Measurements from ENCODE around the gene TMOD4. TPM values are rescaled to one million over a fixed set of nuclear protein-coding genes. Genes with fewer than 3 reads are reported as not detected.
A peak's percentile ranks its signal among the peaks of the same experiment; 100 is the strongest.

Gene TMOD4
- total and polyA plus RNA-seq, 9 of the 15 experiments (the other 6 are each of a cell fraction or from before 2014, with no cell fraction given), result 0.18 to 1.8 (median 1.1) TPM; not detected in 1

GRCh38 chr1:151189637-151190445, 14.1 kb upstream of the TMOD4 start, which contains the start of gene VPS72 (continued):
- TF ChIP-seq, protein P1, sequence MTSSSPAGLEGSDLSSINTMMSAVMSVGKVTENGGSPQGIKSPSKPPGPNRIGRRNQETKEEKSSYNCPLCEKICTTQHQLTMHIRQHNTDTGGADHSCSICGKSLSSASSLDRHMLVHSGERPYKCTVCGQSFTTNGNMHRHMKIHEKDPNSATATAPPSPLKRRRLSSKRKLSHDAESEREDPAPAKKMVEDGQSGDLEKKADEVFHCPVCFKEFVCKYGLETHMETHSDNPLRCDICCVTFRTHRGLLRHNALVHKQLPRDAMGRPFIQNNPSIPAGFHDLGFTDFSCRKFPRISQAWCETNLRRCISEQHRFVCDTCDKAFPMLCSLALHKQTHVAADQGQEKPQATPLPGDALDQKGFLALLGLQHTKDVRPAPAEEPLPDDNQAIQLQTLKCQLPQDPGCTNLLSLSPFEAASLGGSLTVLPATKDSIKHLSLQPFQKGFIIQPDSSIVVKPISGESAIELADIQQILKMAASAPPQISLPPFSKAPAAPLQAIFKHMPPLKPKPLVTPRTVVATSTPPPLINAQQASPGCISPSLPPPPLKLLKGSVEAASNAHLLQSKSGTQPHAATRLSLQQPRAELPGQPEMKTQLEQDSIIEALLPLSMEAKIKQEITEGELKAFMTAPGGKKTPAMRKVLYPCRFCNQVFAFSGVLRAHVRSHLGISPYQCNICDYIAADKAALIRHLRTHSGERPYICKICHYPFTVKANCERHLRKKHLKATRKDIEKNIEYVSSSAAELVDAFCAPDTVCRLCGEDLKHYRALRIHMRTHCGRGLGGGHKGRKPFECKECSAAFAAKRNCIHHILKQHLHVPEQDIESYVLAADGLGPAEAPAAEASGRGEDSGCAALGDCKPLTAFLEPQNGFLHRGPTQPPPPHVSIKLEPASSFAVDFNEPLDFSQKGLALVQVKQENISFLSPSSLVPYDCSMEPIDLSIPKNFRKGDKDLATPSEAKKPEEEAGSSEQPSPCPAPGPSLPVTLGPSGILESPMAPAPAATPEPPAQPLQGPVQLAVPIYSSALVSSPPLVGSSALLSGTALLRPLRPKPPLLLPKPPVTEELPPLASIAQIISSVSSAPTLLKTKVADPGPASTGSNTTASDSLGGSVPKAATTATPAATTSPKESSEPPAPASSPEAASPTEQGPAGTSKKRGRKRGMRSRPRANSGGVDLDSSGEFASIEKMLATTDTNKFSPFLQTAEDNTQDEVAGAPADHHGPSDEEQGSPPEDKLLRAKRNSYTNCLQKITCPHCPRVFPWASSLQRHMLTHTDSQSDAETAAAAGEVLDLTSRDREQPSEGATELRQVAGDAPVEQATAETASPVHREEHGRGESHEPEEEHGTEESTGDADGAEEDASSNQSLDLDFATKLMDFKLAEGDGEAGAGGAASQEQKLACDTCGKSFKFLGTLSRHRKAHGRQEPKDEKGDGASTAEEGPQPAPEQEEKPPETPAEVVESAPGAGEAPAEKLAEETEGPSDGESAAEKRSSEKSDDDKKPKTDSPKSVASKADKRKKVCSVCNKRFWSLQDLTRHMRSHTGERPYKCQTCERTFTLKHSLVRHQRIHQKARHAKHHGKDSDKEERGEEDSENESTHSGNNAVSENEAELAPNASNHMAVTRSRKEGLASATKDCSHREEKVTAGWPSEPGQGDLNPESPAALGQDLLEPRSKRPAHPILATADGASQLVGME (CRISPR knock-in tag; IDR thresholded peaks at IDR 0.05), result peak; percentile 9; the same call in 1 of the 2 replicates
- TF ChIP-seq SUPT5H (IDR thresholded peaks at IDR 0.05) (peak; percentile 91), CBX1 (IDR thresholded peaks at IDR 0.05; ENCODE audit: low read depth) (no peak), TEAD4 (IDR thresholded peaks at IDR 0.05; ENCODE audit: low read length) (no peak), TEAD4 (CRISPR knock-in tag; IDR thresholded peaks at IDR 0.05; ENCODE audit: borderline replicate concordance) (no peak), IFI16 (CRISPR knock-in tag; IDR thresholded peaks at IDR 0.05) (no peak), ZFP30 (CRISPR knock-in tag; IDR thresholded peaks at IDR 0.05; ENCODE audit: borderline replicate concordance) (no peak), MTA2 (IDR thresholded peaks at IDR 0.05; ENCODE audit: low read depth) (no peak), ZNF140 (CRISPR knock-in tag; IDR thresholded peaks at IDR 0.05) (no peak), TCF3 (CRISPR knock-in tag; IDR thresholded peaks at IDR 0.05) (no peak), ZNF75A (CRISPR knock-in tag; IDR thresholded peaks at IDR 0.05) (no peak), ZBTB33 (CRISPR knock-in tag; IDR thresholded peaks at IDR 0.05) (peak; percentile 53; the same call in 1 of the 2 replicates), CBX2 (IDR thresholded peaks at IDR 0.05; ENCODE audit: insufficient read depth, low read length, poor library complexity, severe bottlenecking) (no peak), USF1 (CRISPR knock-in tag; IDR thresholded peaks at IDR 0.05) (no peak), ZNF445 (CRISPR knock-in tag; IDR thresholded peaks at IDR 0.05; ENCODE audit: low read depth) (no peak), EHMT2 (IDR thresholded peaks at IDR 0.05) (no peak), XRCC5 (IDR thresholded peaks at IDR 0.05; ENCODE audit: low read depth, low read length) (peak; percentile 100), ZNF696 (CRISPR knock-in tag; conservative IDR thresholded peaks at IDR 0.05) (no peak), ZNF644 (tag; IDR thresholded peaks at IDR 0.05; ENCODE audit: low read depth) (no peak)
- TF ChIP-seq, protein P2, sequence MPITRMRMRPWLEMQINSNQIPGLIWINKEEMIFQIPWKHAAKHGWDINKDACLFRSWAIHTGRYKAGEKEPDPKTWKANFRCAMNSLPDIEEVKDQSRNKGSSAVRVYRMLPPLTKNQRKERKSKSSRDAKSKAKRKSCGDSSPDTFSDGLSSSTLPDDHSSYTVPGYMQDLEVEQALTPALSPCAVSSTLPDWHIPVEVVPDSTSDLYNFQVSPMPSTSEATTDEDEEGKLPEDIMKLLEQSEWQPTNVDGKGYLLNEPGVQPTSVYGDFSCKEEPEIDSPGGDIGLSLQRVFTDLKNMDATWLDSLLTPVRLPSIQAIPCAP (CRISPR knock-in tag; IDR thresholded peaks at IDR 0.05; ENCODE audit: borderline replicate concordance), result no peak
